IPS DF 4.7 (cell line): Measurements from ENCODE around the gene CHN2.
"Not testable (repeated sequence)": the region's sequence is repeated elsewhere in the genome, so short reads cannot be mapped to it uniquely, and the experiment has no call there.

Experiments used
- DNase-seq: peaks from one replicate; pipeline ENCODE4 v3.0.0-alpha.2; 2013; ENCODE audit warnings: low spot score; ENCODE audit errors: extremely low read depth

The CHN2 gene

DNA sequence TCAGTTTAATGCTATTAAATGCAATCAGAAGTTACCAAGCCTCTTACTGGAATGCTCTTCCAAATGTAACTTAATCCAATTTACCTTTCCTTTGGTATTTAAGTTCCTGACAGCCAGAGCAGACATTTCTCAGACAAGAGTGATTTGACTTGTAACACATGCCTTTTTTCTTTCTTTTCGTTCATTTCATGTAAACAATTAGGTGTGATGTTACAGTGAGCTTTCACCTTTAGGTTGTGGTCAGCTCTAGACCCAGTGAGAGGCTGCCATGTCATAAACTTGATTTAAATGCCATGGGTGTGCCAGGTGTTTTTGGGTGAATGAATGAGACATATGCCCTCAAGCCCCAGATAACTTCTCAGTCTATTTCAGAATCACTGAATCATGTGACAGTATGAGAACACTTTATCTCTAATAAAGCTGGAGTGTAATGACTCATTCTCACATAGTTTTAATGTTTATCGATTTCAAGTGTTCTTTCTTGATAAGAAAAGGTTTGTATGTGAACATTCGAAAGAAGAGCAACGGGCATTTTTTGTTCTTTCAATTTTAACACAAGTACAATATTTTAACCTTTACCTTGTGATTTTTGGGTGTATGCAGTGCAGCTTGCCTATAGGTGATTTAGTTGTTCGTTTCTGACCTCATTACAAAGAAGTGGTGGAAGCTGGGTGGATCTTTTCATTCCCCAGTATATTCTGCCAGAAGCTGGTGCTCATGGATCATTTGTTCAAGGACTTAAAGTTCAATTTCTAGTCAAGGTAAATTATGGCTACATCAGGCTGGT lies 61.5 kb downstream of the CHN2 start:
- DNase-seq = no peak

DNA sequence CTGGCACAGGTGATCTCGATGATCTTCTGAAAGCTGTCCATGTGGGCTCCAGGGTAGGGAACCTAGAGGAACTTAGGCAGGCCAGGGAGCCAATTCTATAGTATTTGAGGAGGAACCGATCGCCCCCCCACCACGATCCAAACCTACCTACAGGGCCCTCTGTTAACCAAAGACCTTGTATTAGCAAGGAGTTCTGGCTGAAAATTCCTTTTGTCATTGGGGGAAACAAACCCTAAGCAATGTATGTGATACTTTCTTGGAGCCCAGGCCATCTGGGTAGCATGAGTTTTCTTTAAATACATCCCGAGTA lies 62.1 kb downstream of the CHN2 start:
- no peak for DNase-seq

DNA sequence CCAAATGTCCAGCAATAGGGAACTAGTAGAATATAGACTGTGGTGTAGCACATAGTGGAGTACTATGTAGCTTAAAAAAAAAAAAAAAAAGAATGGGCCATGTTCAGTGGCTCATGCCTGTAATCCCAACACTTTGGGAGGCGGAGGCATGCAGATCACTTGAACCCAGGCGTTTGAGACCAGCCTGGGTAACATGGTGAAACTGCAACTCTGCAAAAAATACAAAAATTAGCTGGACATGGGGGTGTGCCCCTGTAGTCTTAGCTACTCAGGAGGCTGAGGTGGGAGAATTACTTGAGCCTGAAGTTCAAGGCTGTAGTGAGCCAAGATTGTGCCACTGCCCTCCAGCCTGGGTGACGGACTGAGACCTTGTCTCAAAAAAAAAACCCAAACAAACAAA lies 64.4 kb downstream of the CHN2 start:
- no peak for DNase-seq

DNA sequence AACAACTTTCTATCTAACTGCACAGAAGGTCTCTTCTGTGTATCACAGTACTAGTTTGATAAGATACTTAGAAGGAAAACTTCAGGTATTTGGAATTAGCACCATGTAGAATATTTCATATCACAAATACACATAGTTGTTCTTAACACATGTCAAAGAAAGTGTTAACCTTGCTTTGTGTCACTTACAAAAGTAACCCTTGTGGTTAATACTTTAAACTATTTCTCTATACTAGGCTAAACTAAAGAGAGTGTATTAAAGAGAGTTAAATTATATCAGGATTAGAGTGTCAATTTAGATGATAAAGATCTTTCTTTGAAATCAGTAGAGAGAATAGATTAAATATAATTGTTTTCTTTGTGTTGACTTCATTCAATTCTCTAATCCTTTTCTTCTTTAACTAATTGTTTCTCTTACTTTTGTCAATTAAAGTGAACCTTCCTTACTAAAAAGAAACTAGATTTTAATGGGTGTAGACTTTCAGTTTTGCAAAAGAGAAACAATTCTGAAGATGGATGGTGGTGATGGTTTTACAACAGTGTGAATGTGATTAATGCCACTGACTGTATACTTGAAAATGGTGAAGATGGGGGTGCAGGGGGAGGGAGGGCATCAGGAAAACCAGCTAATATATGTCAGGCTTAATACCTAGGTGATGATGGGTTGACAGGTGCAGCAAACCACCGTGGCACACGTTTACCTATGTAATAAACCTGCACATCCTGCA lies 67.8 kb downstream of the CHN2 start:
- DNase-seq = no peak

DNA sequence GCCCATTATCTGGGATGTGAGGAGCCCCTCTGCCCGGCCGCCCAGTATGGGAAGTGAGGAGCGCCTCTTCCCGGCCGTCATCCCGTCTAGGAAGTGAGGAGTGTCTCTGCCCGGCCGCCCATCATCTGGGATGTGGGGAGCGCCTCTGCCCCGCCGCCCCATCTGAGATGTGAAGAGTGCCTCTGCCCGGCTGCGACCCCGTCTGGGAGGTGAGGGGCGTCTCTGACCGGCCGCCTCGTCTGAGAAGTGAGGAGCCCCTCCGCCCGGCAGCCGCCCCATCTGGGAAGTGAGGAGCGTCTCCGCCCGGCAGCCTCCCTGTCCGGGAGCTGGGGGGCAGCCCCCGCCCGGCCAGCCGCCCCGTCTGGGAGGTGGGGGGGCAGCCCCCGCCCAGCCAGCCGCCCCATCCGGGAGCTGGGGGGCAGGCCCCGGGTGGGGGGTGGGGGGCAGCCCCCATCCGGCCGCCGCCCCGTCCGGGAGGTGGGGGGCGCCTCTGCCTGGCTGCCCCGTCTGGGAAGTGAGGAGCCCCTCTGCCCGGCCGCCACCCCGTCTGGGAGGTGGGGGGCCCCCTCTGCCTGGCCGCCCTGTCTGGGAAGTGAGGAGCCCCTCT lies 69.1 kb downstream of the CHN2 start:
- not testable (repeated sequence) for DNase-seq

GRCh38 chr7:29265208-29265923 lies 70.8 kb downstream of the CHN2 start:
- DNase-seq = no peak

GRCh38 chr7:29269935-29270334 lies 75.4 kb downstream of the CHN2 start:
- no peak for DNase-seq

DNA sequence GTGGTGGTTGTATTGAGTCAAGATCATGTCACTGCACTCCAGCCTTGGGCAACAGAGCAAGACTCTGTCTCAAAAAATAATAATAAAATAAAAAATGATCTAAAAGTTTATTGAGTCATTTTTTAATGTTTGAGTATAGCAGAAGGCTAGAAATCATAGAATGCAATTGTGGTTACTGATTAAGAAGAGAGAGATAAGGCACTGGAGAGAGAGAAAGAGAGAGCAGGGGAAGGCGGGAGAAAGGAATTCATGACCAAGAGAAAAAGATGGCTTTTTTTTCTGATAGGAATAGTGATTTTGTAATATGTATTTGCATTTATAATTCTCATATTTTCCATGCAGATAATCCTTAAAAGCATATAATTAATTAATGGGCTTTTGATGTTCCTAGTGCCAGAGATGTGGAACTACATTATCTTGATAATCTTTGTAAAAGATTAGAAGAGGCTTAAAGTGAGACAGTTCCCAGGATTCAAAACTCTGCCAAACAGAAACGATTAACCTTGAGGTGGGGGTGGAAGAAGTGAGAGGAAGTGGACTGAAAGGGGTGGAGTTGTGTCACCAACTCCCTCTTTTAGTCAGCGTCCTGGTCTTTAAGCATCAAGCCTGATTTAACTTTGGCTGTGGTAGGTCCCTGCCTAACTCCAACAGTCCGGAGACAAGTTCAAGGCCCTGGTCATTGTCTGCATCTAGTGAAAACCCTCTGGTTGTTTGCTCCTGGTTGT lies 76.2 kb downstream of the CHN2 start:
- no peak for DNase-seq

DNA sequence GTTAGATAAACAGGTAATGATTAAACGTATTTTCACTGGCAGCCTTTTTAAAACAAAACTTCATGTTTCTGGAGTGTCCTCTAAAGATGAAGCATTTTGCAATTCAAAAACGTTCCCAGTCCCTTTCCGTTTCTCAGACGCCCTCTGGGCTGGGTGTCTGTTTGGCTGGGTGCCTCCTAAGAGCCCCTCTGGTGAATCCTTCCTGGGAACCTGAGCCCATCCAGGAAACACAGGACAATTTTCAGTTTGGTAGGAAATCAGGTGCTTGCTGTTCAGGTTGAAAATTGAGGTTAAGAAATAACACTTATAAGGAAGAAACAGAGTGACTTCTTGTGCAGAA lies 76.7 kb downstream of the CHN2 start:
- DNase-seq = no peak

DNA sequence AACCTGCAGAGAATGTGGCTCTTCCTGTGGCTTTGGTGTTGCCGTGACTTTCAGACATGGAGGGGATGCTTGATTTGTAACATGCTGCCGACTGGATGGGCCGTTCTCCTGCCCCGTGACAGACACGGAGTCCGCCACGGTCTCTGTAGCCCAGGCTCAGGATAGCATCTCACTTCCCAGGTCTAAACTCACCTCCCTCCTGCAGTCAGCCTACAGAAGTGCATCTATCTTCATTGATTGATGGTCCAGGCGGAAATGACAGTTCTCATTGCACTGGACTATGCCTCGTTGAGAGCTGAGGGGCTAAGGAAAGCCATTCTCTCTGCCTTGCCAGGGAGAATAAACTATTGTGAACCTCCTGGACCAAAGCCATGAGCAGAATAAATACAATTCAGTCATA lies 77.5 kb downstream of the CHN2 start:
- no peak for DNase-seq

GRCh38 chr7:29274146-29275017 lies 79.8 kb downstream of the CHN2 start:
- no peak for DNase-seq

- no peak for DNase-seq
These were observed 80.4 kb downstream of the CHN2 start for GRCh38 chr7:29275018-29275318.

DNA sequence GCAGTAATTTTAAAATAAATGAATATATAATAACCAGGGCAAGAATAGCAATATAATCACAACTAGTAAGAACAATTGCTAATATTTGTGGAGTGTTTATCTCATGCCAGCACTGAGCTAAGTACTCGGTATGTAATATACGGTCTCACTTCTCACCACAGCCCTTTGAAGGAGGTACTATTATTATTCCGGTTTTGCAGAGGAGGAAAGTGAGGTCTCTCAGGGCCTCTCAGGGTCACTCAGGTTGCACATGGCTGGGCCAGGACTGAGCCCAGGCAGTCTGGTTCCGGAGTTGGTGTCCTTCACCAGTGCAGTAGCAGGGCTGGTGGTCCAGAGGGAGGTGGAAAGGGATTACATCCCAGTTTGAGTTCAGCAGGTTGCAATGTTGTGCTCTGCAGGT lies 80.9 kb downstream of the CHN2 start:
- DNase-seq = no peak

DNA sequence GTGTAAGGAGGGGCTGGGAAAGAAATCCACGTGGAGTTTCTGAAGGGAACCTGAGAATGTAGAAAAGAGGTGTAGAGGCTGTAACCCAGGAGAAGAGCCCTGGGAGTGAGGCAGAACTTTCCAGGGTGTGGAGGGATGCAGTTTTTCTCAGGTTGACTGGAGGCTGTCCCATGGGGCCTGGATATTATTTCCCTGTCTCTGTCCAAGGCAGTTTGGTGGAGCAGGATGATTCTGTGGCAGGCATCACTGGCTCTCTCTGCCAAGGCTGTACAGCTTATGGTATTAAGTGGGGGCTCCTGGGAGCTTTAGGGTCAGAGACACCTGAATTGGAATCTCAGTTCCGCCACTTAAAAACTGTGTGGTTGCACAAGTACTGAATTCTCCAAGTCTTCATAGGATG lies 81.6 kb downstream of the CHN2 start:
- no peak for DNase-seq

DNA sequence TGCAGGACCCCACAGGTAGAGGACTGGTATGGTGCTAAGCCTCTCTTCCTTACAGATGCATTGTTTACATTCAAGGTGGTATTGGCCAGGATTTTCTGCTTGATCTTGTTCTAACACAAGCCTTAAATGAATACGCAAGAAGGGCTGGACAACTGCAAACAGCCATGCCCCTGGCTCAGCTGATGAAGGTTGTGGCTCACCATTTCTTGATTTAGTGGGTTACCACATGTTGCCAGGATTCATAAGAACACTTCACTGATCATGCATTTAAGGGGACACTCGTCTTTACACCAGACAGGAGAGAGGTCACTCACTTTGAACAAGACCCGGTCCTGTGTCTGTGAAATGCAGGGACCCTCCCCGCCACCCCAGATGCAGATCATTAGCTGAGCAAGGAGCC lies 82.2 kb downstream of the CHN2 start:
- DNase-seq = no peak

- DNase-seq = no peak
These were observed 83.1 kb downstream of the CHN2 start for GRCh38 chr7:29277436-29278215.

DNA sequence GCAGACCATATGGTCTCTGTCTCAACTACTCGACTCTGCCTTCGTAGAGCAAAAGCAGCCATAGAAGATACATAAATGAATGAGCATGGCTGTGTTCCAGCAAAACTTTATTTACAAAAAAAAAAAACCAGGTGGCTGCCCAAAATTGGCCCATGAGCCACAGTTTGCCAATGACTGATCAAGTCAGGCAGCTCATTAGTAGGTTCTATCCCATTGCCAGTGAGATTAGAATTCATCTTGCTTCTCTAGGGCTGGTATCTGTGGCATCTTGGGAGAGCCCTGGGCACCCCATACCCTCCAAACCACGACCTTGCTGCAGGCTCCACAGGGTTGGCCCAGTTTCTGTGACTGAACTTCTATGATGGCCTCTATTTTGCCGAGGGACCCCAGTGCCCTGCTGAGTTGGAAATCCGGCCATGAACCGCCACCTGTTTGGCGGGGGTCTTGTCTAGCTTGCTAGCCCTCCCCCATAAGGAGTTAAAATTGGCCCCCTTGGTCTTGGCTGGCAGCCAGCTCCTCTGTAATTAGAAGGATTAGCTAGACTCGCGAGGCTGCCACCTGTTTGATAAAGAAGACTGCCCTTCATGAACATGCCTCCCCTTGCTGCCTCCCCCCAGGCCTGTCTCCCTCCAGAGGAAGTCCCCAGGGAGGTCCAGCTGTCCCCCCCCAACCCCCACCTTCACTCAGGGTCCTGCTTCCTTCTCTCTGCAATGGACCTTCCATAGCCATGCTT lies 83.9 kb downstream of the CHN2 start:
- DNase-seq = no peak

GRCh38 chr7:29281782-29282541 lies 87.4 kb downstream of the CHN2 start:
- DNase-seq = no peak
